GM04504 (cell line): Measurements from ENCODE around the gene SIRT3.
"Not testable (repeated sequence)": the region's sequence is repeated elsewhere in the genome, so short reads cannot be mapped to it uniquely, and the experiment has no call there.

Source experiments
- DNase-seq: peaks from one replicate; pipeline ENCODE4 v3.0.0-alpha.2; 2012; ENCODE audit warnings: low read depth

The SIRT3 gene

DNA sequence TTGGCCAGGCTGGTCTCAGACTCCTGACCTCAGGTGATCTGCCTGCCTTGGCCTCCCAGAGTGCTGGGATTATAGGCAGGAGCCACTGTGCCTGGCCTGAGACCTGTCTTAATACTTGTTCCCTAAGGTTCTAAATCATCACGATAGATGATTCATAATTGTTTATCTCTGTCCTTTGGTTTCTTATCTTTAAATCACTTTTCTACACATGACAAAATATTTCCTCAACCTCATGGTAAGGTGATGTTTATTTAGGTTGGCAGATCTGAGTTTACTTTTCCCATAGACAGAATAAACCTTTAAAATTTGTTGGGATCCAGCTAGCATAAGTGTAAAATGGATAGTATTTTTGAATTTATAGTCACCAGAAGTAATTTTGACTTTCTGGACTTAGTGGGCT is 4.2 kb upstream of the SIRT3 start:
- DNase-seq = no peak

DNA sequence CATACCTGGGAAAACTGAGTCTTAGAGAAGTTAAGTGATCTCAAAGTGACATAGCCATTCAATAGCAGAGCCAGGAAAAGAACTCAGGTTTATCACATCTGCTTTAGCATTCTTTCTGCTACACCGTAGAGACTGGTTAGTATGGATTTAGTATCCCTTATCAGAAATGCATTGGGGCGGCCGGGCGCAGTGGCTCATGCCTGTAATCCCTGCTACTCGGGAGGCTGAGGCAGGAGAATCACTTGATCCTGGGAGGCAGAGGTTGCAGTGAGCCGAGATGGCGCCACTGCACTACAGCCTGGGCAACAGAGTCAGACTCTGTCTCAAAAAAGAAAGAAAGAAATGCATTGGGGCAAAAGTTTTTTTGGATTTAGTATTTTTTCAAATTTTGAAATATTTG is 2.2 kb upstream of the SIRT3 start:
- DNase-seq = not testable (repeated sequence)

DNA sequence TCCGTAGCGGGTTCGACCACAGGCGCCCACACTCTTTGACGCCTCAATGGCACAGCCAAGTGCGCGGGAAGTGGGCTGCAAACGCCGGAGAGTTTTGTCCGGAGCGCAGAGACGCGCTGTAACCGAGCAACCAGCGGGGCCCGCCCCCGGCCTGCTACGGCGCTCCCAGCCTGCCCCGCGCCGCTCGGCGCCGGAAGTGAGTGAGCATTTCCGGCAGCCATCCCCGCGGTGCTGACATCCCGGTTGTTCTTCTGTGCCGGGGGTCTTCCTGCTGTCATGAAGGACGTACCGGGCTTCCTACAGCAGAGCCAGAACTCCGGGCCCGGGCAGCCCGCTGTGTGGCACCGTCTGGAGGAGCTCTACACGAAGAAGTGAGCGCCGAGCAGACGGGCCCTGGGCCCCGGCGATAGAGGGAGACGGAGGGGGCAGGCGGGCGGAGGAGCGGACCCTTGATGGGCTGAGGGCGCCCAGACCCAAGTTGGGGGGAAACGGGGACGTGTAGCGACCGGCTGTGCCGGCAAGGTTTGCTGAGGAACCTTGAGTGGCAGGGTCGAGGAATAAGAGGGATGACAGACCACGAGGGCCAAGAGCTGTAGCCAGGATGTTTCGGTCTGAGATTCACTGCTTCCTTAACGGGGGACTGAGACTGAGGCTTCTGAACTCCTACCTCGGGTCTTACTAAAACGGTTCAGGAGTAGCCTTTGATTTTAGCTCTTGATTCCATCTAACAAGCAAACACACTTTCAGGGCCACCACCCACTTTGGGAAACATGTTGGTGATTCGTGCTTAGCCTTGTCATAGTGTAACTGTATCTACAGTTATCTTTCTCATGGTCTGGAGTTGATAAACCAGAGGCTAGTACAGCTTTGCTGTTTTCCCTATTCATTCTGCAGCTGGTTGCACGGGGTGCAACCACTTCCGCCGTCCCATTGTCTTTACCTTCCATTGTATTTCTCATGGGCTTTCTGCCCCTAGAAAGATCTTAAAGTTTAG is 929 bp upstream of the SIRT3 start, which contains the start of gene PSMD13:
Gene PSMD13 (plus strand): TSS at position 203 of the 994 bp plus-strand sequence. CDS start 74 bp downstream, at position 277.
- DNase-seq = peak; percentile 53

DNA sequence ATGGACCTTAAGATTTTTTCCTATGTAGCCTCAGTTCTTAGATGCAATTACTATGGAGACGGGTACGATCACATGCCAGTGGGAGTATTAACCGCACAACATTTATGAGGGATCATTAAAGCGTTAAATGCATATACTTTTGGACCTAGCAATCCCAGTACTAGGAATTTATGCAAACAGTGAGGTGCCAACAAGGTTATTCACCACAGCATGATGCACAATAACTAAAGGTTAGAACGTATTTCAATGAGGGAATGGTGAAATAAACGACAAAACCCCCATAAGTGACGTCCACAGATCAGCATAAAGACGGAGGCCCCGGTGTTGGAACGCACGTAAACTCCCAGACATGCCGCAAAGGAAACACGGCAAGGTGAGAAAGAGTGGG is 539 bp downstream of the SIRT3 start:
- no peak for DNase-seq

DNA sequence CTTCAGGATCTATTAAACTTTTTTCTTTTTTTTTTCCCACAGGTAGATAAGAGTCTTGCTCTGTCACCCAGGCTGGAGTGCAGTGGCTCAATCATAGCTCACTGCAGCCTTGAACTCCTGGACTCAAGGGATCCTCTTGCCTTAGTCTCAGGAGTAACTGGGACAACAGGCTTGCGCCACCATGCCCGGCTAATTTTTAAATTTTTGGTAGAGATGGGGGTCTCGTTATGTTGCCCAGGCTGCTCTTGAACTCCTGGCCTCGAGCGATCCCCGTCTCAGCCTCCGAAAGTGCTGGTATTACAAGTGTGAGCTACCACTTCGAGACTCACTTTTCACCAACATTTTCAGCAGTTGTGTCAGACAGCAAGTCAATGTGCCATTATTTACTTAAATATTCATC is 962 bp downstream of the SIRT3 start:
- DNase-seq = no peak

DNA sequence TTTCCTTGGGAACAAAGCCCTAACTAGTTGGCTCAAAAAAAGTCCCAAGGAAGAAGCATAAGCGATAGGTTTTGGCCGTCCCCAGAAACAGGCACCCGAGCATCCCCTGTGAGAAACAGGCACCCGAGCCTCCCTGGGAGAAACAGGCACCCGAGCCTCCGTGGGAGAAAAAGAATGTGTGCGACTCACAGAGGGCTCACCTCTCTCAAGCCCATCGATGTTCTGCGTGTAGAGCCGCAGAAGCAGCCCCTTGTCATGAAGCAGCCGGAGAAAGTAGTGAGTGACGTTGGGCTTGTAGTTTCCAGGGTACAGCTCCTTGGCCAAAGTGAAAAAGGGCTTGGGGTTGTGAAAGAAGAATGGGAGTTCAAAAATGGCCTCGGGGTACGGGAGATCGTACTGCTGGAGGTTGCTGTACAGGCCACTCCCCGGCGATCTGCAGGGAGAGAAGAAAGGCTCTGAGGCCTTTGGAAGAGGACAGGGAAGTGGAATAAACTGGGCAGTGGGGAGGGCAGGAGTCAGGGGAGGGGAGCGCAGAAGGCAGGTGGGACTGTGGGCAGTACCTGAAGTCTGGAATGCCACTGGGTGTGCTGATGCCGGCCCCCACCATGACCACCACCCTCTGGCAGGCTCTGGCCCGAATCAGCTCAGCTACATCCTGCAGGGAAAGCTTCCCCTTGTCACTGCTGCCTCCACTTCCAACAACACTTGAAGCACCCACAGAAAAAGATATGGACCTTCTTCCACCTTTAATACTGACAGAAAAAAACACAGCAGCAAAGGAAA is 3.2 kb downstream of the SIRT3 start:
- no peak for DNase-seq

DNA sequence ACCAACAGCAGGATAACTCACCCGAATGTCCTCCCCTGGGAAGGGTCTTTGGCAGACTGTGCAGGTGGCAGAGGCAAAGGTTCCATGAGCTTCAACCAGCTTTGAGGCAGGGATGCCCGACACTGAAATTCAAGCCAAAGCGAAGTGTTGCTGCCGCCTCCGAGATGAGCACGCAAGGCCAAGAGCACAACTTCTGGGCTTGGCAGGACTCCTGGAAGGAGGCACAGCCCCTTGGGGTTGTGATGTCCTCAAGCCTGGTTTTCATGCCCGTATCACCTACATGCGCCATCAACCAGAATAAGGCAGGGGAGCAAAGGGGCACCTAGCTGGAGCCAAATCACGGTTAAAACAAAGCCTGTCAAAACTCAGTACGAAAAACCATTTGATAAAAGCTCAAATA is 5.7 kb downstream of the SIRT3 start:
- no peak for DNase-seq

DNA sequence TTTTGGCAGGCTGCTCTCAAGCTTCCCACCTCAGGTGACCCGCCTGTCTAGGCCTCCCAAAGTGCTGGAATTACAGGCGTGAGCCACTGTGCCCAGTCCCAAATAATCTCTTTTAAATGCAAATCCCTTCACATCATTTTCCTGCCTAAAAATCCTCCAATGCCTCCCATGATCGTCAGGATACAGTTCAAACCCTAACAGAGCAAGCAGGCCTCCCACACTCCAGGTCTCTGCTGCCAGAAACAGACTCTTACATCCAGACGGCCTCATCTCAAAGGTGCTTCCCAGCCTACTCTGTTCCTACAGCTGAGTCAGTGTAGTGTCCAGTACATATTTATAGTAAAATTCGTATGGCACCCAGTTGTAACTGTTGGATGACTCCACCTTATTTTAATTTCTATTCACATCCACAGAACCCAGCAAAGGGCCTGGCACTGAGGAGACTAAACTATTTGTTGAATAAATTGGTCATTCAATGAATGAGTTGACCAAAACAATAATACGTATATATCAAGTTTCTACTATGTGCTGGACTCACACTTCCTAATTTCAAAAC is 8.2 kb downstream of the SIRT3 start:
- DNase-seq = no peak

DNA sequence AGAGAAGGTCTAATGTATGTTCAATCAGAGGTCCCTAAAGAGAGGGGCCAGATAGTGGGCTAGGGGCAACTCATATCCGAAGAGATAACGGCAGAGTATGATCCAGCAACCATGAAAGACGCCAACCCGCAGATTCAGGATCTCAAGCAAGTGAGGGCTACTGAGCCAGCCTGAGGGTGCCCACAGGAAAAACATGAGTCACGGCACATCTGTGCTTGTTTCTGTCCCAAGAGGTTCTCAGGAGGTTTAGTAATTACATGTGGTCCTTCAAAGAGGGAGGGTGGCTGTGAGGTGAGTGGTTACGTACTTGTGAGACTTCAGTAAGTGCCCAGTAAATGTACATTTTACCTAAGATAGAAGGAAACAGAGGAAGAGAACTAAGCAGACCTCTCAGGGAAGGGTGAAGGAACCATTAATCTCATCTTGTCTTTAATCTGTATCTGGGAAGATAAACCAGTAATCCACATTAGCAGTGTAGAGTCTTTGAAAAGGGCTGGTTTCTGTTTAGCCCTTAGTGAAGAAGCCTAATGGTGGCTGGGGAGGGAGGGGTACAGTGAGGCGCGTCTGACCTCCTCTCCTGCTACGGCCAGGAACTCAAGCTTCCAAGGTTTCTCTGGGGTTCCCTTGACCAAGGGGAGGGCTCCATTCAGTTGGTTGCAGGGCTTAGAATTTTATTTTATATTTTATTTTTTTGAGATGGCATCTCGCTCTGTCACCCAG is 10.2 kb downstream of the SIRT3 start:
- DNase-seq = no peak

DNA sequence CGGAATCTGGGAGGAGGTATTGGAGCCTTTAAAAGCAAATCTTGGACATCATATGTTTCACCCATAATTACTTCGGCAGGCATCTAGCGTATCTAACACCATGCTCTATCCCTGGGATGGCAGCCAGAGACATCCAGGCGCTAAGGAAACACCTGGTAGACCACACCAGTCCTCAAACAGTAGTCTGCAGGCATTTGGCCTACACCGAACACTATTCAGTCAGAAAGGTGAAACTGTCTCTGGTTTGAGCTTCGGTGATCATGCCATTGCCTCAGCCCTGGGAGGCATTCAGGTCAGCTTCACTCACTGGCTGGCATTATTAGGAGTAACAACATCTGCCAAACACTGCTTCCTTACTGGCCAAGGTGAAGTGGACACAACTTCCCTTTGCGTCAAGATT is 11.7 kb downstream of the SIRT3 start:
- DNase-seq = no peak

DNA sequence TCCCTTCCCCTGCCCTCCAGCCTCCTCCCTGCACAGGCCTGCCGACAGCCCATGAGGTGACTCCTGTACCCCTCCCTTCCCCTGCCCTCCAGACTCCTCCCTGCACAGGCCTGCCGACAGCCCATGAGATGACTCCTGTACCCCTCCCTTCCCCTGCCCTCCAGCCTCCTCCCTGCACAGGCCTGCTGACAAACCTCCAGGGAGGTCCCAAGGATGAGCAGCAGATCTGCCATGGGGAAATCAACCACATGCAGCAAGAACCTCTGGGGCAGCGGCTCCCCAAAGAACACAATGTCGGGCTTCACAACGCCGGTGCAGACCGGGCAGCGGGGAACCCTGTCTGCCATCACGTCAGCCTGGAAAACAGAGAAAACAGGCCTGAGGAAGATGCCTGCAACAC is 12.3 kb downstream of the SIRT3 start:
- DNase-seq = no peak

DNA sequence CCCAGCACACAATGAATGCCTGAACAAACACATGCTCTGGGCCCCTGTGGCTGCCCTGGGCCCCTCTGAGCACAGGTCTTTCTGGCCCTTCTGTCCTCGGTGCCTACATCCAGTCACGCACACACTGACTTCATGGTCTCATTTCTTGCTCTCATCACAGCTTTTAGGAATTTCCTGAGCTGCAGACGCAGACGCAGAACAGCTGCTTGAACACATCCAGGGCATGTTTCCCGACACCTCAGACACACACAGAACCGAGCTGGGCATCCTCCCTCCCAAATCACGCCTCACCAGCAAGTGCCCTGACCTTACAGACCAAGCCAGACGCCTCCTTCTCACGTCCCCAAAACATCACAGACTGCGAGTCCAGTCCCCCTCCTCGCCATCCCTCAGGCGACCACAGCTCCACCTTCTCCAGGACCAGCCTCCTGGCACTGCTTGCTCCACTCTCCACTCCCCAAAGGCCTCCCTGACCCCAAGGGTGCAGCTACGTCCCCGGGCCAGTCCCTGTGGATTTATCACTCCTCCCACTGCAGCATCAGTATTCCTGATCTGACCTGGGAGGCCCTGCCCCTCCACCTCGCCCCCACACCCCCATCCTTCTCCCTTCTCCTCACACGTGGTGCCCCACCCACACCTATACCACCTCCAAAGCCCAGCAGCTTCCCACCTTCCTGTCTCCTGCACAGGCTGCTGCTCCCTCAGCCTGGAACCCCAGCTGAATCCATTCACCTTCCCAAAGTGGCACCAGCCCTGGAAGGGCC is 12.9 kb downstream of the SIRT3 start:
- DNase-seq = no peak

DNA sequence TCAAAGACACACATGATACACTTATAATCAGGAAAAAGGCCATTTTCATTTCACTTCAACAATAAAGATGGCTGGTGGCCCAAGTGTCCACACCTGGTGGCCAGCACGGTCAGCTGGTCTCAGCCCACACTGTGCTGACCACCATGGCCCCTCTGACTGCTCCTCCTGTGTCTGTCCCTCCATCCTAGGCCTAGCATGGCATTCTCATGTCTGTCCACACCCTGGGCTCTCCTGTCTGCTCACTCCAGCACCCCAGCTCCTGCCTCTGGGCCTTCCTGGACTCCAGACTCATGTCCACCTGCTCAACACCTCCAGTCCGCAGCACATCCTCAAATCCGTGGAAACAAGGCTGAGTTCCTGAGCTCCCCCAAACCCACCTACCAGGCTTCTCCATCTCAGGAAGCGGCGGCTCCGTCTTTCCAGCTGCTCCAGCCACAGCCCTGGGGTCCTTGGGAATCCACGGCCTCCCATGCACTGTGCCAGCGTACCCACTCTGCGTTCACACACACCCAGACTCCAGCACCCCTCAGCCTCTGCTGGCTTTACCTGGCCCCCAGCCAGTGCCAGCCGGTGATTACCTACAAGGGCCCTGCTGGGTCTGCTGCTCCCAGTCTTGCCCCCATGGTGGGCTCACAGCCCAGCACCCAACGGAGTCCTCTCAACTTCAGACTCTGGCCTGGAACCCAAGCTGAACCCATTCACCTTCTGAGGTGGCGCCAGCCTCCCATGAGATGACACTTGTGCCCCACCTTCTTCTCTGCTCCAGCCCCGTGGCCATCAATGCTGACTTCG is 13.9 kb downstream of the SIRT3 start:
- DNase-seq = no peak

DNA sequence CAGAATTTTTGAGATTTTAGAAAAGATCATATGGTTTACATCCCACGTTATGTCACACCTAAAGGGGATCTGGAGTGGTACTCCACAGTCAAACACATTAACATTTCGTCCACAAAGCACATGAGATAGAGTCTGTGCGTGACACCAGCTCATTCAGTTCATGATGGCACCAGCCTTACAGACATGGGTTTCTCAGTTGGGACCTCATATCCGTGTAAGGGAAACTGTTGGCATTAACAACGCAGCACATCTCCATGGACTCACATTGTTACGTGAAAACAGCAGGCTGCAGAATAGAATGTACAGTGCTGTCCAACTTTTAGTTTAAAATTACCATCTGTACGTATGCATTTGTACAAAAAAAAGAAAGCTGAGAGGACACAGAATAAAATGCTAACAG is 14.6 kb downstream of the SIRT3 start:
- no peak for DNase-seq

DNA sequence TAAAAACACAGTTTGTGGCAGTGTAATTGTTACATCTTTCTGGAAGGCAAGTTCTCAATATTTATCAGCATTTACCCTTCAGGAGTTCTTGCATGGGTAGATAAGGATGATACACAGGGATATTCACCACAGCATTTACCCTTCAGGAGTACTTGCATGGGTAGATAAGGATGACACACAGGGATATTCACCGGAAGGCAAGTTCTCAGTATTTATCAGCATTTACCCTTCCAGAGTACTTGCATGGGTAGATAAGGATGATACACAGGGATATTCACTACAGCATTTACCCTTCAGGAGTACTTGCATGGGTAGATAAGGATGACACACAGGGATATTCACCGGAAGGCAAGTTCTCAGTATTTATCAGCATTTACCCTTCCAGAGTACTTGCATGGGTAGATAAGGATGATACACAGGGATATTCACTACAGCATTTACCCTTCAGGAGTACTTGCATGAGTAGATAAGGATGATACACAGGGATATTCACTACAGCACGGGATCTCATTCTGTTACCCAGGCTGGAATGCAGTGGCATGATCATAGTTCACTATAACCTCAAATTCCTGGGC is 15.4 kb downstream of the SIRT3 start:
- DNase-seq = not testable (repeated sequence)

DNA sequence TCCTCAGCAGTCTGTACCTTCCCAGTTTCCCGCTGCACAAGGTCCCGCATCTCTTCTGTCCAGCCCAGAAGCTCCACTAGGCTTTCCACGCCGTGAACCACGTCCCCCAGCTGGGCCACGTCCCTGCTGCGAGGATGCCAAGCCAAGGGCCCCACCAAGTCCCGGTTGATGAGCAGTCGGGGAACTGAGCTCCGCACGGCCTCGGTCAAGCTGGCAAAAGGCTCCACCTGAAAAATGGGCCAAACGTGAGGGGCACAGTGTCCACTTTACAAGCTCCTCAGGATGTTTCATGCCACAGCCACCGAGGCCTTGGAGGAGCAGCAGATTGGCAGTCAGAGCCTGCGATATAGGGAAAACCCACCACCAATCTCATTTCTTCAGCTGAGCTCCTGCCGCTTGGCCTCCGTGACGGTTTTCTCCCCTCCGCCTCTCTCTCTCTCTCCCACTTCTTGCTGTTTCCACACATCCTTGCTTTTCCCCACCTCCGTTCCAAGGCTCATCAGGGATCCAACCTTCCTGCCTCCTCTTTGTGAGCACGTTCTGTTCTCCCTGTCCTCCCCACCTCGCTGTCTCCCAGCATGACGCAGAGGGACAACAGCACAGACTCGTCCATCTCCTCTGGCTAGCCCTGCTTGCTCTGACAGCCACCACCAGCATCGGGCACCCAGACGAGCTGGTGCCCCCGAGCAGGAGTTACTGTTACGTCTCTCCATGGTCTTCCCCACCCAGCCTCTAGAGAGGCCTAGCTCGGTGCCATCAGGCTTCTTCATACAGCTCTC is 17.1 kb downstream of the SIRT3 start:
- no peak for DNase-seq

DNA sequence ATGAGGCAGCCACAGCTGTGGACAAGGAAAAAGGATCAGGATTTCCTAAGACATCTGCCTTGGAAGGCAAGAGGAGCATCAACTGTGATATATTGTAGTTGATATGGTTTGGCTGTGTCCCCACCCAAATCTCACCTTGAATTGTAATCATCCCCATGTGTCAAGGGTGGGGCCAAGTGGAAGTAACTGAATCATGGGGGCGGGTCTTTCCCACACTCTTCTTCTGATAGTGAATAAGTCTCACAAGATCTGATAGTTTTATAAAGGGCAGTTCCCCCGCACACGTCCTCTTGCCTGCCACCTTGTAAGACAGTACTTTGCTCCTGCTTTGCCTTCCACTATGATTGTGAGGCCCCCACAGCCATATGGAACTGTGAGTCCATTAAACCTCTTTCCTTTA is 18.4 kb downstream of the SIRT3 start:
- no peak for DNase-seq

DNA sequence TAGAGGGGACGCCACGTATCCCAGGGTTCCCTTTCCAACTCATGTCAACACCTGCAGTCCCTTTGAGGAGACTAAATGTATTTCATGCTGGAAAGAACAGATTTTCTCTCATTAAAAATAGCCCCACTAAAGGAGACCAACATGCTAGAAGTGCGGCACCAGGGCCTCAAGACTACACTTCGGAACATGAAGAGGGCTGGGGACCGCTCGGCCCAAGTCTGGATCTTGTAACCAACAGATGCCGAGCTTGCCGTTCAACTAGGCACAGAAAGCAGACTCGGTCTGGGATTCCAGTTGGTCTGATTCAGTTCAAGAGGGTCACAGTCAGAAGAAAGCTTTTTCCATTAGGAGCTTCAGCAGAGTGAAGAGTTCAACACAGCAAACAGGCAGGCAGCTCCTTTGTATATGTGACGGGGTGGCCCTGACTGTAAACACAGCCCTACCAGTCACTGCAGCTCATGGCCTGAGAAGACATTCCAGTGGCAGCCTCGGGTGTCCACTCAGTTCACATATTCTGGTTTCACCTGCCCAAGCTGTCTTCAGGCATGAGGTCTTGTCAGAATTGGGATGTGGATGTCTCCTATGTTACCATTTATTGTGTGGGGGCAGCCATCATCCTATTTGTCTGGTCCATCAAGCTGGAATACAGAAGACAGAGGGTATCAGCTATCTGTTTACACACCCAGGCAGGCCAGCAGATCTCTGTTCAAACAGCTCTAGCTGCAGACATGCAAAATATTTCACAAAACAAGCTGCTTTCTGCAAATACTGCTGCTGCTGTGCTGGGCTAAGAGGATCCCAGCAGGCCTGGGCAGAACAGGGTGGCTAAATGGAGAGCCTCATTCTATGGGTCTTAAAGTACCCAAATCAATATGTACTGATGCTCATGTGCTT is 19.8 kb downstream of the SIRT3 start:
- DNase-seq = no peak
